Brain microvascular endothelial cell (primary cell): ENCODE results near the gene ELMO2.

Experiments
- DNase-seq: peaks from one replicate; pipeline ENCODE4 v3.0.0-alpha.2; 2020
- H3K27ac ChIP-seq: fragments of 250-450 bp; sonication (Bioruptor Pico); 2 replicates; pipeline ENCODE4 v1.5.1; 2020; ENCODE audit warnings: mild to moderate bottlenecking, moderate library complexity
- H3K27me3 ChIP-seq: fragments of 250-450 bp; sonication (Bioruptor Pico); replicated peaks from 2 replicates; pipeline ENCODE4 v1.5.1; 2020; ENCODE audit warnings: mild to moderate bottlenecking
- H3K36me3 ChIP-seq: fragments of 250-450 bp; sonication (Bioruptor Pico); replicated peaks from 2 replicates; pipeline ENCODE4 v1.5.1; 2020; ENCODE audit warnings: mild to moderate bottlenecking
- H3K4me3 ChIP-seq: 2 replicates; pipeline ENCODE4 v1.5.1; 2011; ENCODE audit warnings: low read depth, mild to moderate bottlenecking, control low read depth, low read length, moderate library complexity
- CTCF ChIP-seq: IDR thresholded peaks from 2 replicates; pipeline ENCODE4 v1.5.1; 2011; ENCODE audit warnings: low read depth, mild to moderate bottlenecking, moderate library complexity, low read length, control low read depth, inconsistent platforms; ENCODE audit errors: missing control alignments
- in situ Hi-C: cut with HindIII; loops from 2 replicates; pipeline ENCODE4 v1.10.0; 2017; ENCODE audit warnings: low sequenced_read_pairs, low pct_ligation_motif_present

ELMO2 gene

GRCh38 chr20:46364670-46365486 is 41.5 kb downstream of the ELMO2 start:
- Histone ChIP-seq H3K4me3 (peak overlapping the region; percentile 94), H3K36me3 (peaks cover 36% of the 10 kb centered on the region), H3K27me3 (no peaks in the 10 kb centered on the region), H3K27ac (peak overlapping the region; percentile 100)
- no peak for TF ChIP-seq CTCF
- in situ Hi-C loops, result no loop called here
- DNase-seq, result no peak

GRCh38 chr20:46363874-46364669 is 42.3 kb downstream of the ELMO2 start:
- peak; percentile 90 for DNase-seq

GRCh38 chr20:46362921-46363867 is 43.2 kb downstream of the ELMO2 start:
- no peak for DNase-seq
- peak overlapping the region; percentile 100 for H3K27ac ChIP-seq
- peaks cover 30% of the 10 kb centered on the region for H3K36me3 ChIP-seq
- in situ Hi-C loops, result no loop called here
- no peak for TF ChIP-seq CTCF
- H3K27me3 ChIP-seq, result no peaks in the 10 kb centered on the region
- peak overlapping the region; percentile 94 for H3K4me3 ChIP-seq

More at GRCh38 chr20:46363874-46364669, 42.3 kb downstream of the ELMO2 start:
- no peaks in the 10 kb centered on the region for H3K27me3 ChIP-seq
- in situ Hi-C loops, result no loop called here
- H3K27ac ChIP-seq, result peak overlapping the region; percentile 100
- no peak for TF ChIP-seq CTCF
- peaks cover 29% of the 10 kb centered on the region for H3K36me3 ChIP-seq
- peak overlapping the region; percentile 94 for H3K4me3 ChIP-seq

- Histone ChIP-seq H3K27me3 (no peaks in the 10 kb centered on the region), H3K36me3 (peaks cover 25% of the 10 kb centered on the region), H3K27ac (no peak overlapping the region), H3K4me3 (no peak overlapping the region)
- DNase-seq, result no peak
- TF ChIP-seq CTCF, result no peak
- in situ Hi-C loops, result no loop called here
Observed at GRCh38 chr20:46361811-46362210, 44.6 kb downstream of the ELMO2 start.

GRCh38 chr20:46361381-46361780 is 45.0 kb downstream of the ELMO2 start:
- in situ Hi-C loops, result no loop called here
- Histone ChIP-seq H3K27ac (no peak overlapping the region), H3K4me3 (no peak overlapping the region), H3K36me3 (peaks cover 21% of the 10 kb centered on the region), H3K27me3 (no peaks in the 10 kb centered on the region)
- TF ChIP-seq CTCF, result no peak
- DNase-seq, result no peak
